Adrenal gland (tissue), 12 donors: Measurements from ENCODE around the gene DDIT4L. TPM values are rescaled to one million over a fixed set of nuclear protein-coding genes. Genes with fewer than 3 reads are reported as not detected.
"Not testable (repeated sequence)": the region's sequence is repeated elsewhere in the genome, so short reads cannot be mapped to it uniquely, and the experiment has no call there.

ENCODE experiments used
- DNase-seq, 7 donors: peaks; one replicate each; pipeline ENCODE4 v3.0.0-alpha.2; 2019 to 2020
- H3K27ac ChIP-seq, 5 donors: fragments of 200-600 bp; sonication (generic) in 4 of 5; 1 replicate in 3 of 5; 2 replicates in 2 of 5; pipeline versions ENCODE4 v1.5.1 to v1.8.0; 2016 to 2020; ENCODE audit warnings: mild to moderate bottlenecking in 1 of 5
- H3K27me3 ChIP-seq: fragments of 200-600 bp; 2 replicates; pipeline ENCODE4 v1.8.0; 2021
- H3K36me3 ChIP-seq, 2 donors: fragments of 200-600 bp; replicated peaks in 1 of 2; 1 replicate in 1 of 2; 2 replicates in 1 of 2; pipeline versions ENCODE4 v1.5.1 to v1.8.0; 2018 to 2022
- H3K4me1 ChIP-seq, 2 donors: fragments of 200-600 bp; replicated peaks in 1 of 2; 1 replicate in 1 of 2; 2 replicates in 1 of 2; pipeline versions ENCODE4 v1.5.1 to v1.8.0; 2018 to 2021
- H3K4me3 ChIP-seq, 4 donors: fragments of 200-600 bp; sonication (generic) in 3 of 4; one replicate each; pipeline ENCODE4 v1.5.1; 2016 to 2018
- H3K9me3 ChIP-seq, 3 donors: fragments of 200-600 bp; sonication (generic) in 1 of 3; replicated peaks in 1 of 3; 1 replicate in 2 of 3; 2 replicates in 1 of 3; pipeline versions ENCODE4 v1.5.1 to v1.8.0; 2016 to 2021
- POLR2A ChIP-seq, 2 donors: fragments of 450-650 bp; IDR thresholded peaks; one replicate each; pipeline ENCODE4 v1.6.1; 2017; ENCODE audit warnings: antibody characterized with exemption in 2 of 2, mild to moderate bottlenecking in 2 of 2, moderate library complexity in 1 of 2
- WGBS, 4 donors: extraction: QIAGEN DNeasy Blood & Tissue Kit in 2 of 4; methylation state at CpG; one replicate each; pipeline versions ENCODE4 v1.1.5 to v1.1.7; 2013 to 2017; 5-methylcytosine and 5-hydroxymethylcytosine counted together
- intact Hi-C, 2 donors: fragments of 100-400 bp; cut with DNase I; formaldehyde crosslinking; loops; one replicate each; pipeline versions ENCODE4 v1.14.1 to v1.15.0; 2022 to 2023
- polyA plus RNA-seq, 3 donors: library from polyadenylated mRNA; stranded (reverse); fragments of 200-250 nt in 2 of 3; fragments of 350-450 nt in 1 of 3; fragmentation: Illumina TruSeq in 1 of 3; extraction: RNeasy Lipid Tissue Mini Kit (QIAGEN cat#74804) in 1 of 3; gene quantifications; one replicate each; pipeline ENCODE4 v1.2.3, GENCODE V29; 2013 to 2014
- total RNA-seq, 9 donors: library from RNA; depleted of rRNA in 4 of 9; stranded (reverse); fragments of >200 nt in 4 of 9; fragments of 120-200 nt in 1 of 9; fragmentation: NEBNext Ultra II Directional in 1 of 9; extraction: Animal tissue kit (Norgen Biotek cat#: 25700) in 1 of 9; gene quantifications; one replicate each; pipeline versions ENCODE4 v1.1.0 to v1.2.4, GENCODE V29; 2013 to 2023
- TF ChIP-seq, protein P1 (sequence below), 6 experiments: fragments of 450-650 bp in 4 of 6; fragments of 200-600 bp in 2 of 6; sonication (generic) in 1 of 6; IDR thresholded peaks; 1 replicate in 5 of 6; 2 replicates in 1 of 6; pipeline versions ENCODE4 v1.5.1 to v1.8.0; 2016 to 2021; ENCODE audit warnings: antibody characterized with exemption in 6 of 6, mild to moderate bottlenecking in 2 of 6, moderate library complexity in 1 of 6
- donor health status: healthy with polysubstance abuse.
- donor health status: Bipolar disorder and iron deficiency.
- donor health status: DM: yes; HTN: yes; CAD: no.
- donor health status: DM: no; HTN: no; CAD: no.
- donor health status: DM: no; HTN: no; CAD: no.
- donor health status: DM: yes; HTN: yes; CAD: no.

Gene DDIT4L
- total and polyA plus RNA-seq, 12 donors, result 0.17 to 14.4 (median 1.2) TPM

DNA sequence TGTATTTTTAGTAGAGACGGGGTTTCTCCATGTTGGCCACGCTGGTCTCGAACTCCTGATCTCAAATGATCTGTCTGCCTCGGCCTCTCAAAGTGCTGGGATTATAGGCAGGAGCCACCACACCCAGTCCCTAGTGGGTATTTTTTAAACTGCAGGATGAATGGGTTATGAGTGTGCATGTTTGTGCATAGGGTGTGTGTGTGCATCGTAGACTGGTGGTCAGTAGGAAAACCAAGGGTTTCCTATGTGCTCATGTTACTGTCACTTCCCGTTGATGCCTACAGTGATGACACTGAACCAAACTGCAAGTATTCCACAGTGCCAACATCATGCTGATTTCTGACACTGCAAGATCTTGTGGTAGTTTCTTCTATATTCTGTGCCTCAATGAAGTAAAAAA is 41.1 kb downstream of the DDIT4L start:
- intact Hi-C loops, result no loop called here
- no peak for TF ChIP-seq POLR2A (IDR thresholded peaks at IDR 0.05)
- TF ChIP-seq, protein P1, sequence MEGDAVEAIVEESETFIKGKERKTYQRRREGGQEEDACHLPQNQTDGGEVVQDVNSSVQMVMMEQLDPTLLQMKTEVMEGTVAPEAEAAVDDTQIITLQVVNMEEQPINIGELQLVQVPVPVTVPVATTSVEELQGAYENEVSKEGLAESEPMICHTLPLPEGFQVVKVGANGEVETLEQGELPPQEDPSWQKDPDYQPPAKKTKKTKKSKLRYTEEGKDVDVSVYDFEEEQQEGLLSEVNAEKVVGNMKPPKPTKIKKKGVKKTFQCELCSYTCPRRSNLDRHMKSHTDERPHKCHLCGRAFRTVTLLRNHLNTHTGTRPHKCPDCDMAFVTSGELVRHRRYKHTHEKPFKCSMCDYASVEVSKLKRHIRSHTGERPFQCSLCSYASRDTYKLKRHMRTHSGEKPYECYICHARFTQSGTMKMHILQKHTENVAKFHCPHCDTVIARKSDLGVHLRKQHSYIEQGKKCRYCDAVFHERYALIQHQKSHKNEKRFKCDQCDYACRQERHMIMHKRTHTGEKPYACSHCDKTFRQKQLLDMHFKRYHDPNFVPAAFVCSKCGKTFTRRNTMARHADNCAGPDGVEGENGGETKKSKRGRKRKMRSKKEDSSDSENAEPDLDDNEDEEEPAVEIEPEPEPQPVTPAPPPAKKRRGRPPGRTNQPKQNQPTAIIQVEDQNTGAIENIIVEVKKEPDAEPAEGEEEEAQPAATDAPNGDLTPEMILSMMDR (IDR thresholded peaks at IDR 0.05), result no peak
- no peaks in the 10 kb centered on the region for H3K27me3 ChIP-seq
- H3K4me3 ChIP-seq, result no peak overlapping the region
- no peaks in the 10 kb centered on the region for H3K36me3 ChIP-seq
- DNase-seq, result no peak
- 87 to 96% (median 92%) methylated on average over 6 of the region's 6 CpGs for WGBS, 4 donors
- H3K9me3 ChIP-seq, result no peaks in the 10 kb centered on the region
- no peak overlapping the region for H3K27ac ChIP-seq
- H3K4me1 ChIP-seq, result no peaks in the 10 kb centered on the region

DNA sequence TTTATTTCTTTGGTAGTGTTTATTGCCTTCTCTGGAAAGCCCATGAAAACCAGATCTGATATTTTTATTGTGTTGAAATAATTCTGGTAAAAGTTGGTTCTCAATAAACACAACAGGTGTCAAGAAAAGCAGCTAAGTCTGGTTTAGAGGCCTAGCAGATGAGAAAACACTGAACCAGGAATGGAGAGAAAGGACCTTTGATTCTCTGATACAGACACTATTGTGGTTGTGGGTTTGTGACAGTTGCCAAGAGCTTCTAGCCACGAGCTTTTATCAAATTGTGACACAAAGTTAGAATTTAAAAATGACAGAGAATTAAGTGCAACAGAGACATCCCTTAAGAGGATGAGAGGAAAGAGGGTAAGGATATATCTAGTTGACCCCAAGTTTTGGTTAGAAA is 42.6 kb downstream of the DDIT4L start:
- no peaks in the 10 kb centered on the region for H3K36me3 ChIP-seq
- H3K27me3 ChIP-seq, result no peaks in the 10 kb centered on the region
- DNase-seq, result no peak
- H3K27ac ChIP-seq, result no peak overlapping the region
- no peak overlapping the region for H3K4me3 ChIP-seq
- TF ChIP-seq POLR2A (IDR thresholded peaks at IDR 0.05), result no peak
- TF ChIP-seq, protein P1 (IDR thresholded peaks at IDR 0.05), result no peak
- H3K4me1 ChIP-seq, result no peaks in the 10 kb centered on the region
- no peaks in the 10 kb centered on the region for H3K9me3 ChIP-seq
- intact Hi-C loops, result no loop called here
- 38 to 65% (median 49%) methylated on average over 1 of the region's 1 CpG for WGBS, 4 donors

DNA sequence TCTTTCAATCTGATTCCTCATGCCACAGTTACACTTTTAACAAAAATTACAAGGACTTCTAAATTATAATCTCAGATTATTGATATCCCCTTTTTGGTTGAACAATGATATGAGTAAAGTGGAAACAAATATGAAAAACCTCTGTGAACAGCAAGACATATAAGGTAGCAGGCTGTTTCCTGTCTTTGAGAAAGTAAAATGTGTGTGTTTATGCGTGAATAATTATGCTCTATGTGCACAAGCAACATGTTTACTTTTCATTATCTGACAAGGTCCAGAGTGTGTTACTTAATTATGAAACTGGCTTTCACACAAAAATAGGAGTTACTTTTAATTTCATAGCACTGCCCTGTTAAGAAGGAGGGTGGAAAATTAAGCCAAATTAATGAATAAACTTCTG is 43.1 kb downstream of the DDIT4L start:
- TF ChIP-seq, protein P1 (IDR thresholded peaks at IDR 0.05), result no peak
- no peak for TF ChIP-seq POLR2A (IDR thresholded peaks at IDR 0.05)
- 63 to 79% (median 73%) methylated on average over 1 of the region's 1 CpG for WGBS, 4 donors
- intact Hi-C loops, result no loop called here

DNA sequence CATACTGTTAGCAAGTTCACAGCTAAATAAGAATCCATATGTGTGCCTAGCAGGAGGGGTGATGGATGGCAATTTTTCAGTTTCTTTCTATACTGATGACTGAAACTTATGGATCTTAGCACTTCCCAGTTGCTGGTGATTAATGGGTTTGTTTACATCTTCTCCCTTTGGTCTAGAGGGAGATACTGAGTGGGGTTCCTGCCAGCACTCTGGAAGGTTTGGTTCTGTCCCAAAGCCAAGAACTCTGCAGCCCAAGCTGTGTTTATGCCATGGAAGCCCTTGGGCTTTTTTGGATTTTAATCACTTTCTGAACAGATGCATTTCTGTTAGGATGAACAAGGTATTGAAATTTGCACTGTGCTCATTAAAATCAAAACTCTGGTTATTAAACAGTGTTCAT is 43.5 kb downstream of the DDIT4L start:
- no peaks in the 10 kb centered on the region for H3K27me3 ChIP-seq

More for the DNA sequence above, 43.1 kb downstream of the DDIT4L start:
- H3K4me3 ChIP-seq, result no peak overlapping the region
- DNase-seq, result no peak
- no peaks in the 10 kb centered on the region for H3K36me3 ChIP-seq
- H3K4me1 ChIP-seq, result no peaks in the 10 kb centered on the region
- no peaks in the 10 kb centered on the region for H3K9me3 ChIP-seq
- H3K27me3 ChIP-seq, result no peaks in the 10 kb centered on the region
- H3K27ac ChIP-seq, result no peak overlapping the region

DNA sequence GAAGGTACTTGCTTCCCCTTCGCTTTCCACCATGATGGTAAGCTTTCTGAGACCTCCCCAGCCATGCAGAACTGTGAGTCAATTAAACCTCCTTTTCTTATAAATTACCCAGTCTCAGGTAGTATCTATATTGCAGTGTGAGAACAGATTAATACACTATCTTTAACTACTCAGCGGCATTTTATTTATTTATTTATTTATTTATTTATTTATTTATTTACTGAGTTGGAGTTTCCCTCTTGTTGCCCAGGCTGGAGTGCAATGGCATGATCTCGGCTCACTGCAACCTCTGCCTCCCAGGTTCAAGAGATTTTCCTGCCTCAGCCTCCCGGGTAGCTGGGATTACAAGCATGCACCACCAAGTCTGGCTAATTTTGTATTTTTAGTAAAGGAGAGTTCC is 52.9 kb downstream of the DDIT4L start:
- H3K36me3 ChIP-seq, H3K4me1 ChIP-seq, intact Hi-C loops, H3K27ac ChIP-seq, H3K27me3 ChIP-seq, H3K4me3 ChIP-seq, H3K9me3 ChIP-seq, DNase-seq: not testable (repeated sequence)
- WGBS, 4 donors, result 88 to 95% (median 94%) methylated on average over 4 of the region's 4 CpGs

More for the DNA sequence above, 43.5 kb downstream of the DDIT4L start:
- Histone ChIP-seq H3K4me1 (no peaks in the 10 kb centered on the region), H3K9me3 (no peaks in the 10 kb centered on the region), H3K36me3 (no peaks in the 10 kb centered on the region), H3K4me3 (no peak overlapping the region), H3K27ac (no peak overlapping the region)
- intact Hi-C loops, result no loop called here
- TF ChIP-seq, protein P1 (IDR thresholded peaks at IDR 0.05), result no peak
- no peak for TF ChIP-seq POLR2A (IDR thresholded peaks at IDR 0.05)
- no peak for DNase-seq

Other genes with a start within 250 kb of the DDIT4L start
- 10 to 100 TPM; 21.9 to 53.7 (median 37.8) TPM for gene DNAJB14, start 243.8 kb downstream of the DDIT4L start, total RNA-seq
- 10 to 100 TPM in 2 of 3 donors, 1 to 10 TPM in 1; 7.2 to 28.0 (median 19.1) TPM for gene DNAJB14, start 243.8 kb downstream of the DDIT4L start, polyA plus RNA-seq
- 100 to 1,000 TPM in 4 of 9 donors, 10 to 100 TPM in 5; 84.9 to 234 (median 99.2) TPM for gene H2AZ1, start 240.2 kb downstream of the DDIT4L start, total RNA-seq
- 10 to 100 TPM; 49.7 to 69.9 (median 53.4) TPM for gene H2AZ1, start 240.2 kb downstream of the DDIT4L start, polyA plus RNA-seq